Progenitor cell of endocrine pancreas (in vitro differentiated cells): ENCODE results near the gene SEMA6C. TPM values are rescaled to one million over a fixed set of nuclear protein-coding genes. Genes with fewer than 3 reads are reported as not detected.
A peak's percentile ranks its signal among the peaks of the same experiment; 100 is the strongest.

Experiments used
- DNase-seq: peaks from one replicate; pipeline ENCODE4 v3.0.0; 2021; ENCODE audit warnings: low spot score; ENCODE audit not compliant: unreplicated experiment
- H3K27ac Mint-ChIP-seq: 2 replicates; pipeline ENCODE4 v1.8.0; 2021; ENCODE audit warnings: mild to moderate bottlenecking, moderate library complexity, mixed read lengths
- H3K27me3 Mint-ChIP-seq: 2 replicates; pipeline ENCODE4 v1.8.0; 2021; ENCODE audit warnings: mixed read lengths
- H3K36me3 Mint-ChIP-seq: 2 replicates; pipeline ENCODE4 v1.8.0; 2022; ENCODE audit warnings: mixed read lengths; ENCODE audit not compliant: insufficient read depth
- H3K4me1 Mint-ChIP-seq: 2 replicates; pipeline ENCODE4 v1.8.0; 2021; ENCODE audit warnings: low read depth, mixed read lengths
- H3K4me3 Mint-ChIP-seq: 2 replicates; pipeline ENCODE4 v1.8.0; 2021; ENCODE audit warnings: low read depth, mild to moderate bottlenecking, moderate library complexity, mixed read lengths
- H3K9me3 Mint-ChIP-seq: 2 replicates; pipeline ENCODE4 v1.8.0; 2021; ENCODE audit warnings: low read depth, mixed read lengths
- CTCF ChIP-seq: fragments of 200-600 bp; sonication (generic); IDR thresholded peaks from one replicate; pipeline ENCODE4 v1.5.0; 2021; ENCODE audit warnings: antibody characterized with exemption, mild to moderate bottlenecking; ENCODE audit not compliant: unreplicated experiment
- total RNA-seq: library from RNA; stranded (reverse); gene quantifications from 2 replicates; pipeline ENCODE4 v1.2.1, GENCODE V29; 2021

The SEMA6C gene
- total RNA-seq, 1 donor from 2014 or later: 34.0 TPM

DNA sequence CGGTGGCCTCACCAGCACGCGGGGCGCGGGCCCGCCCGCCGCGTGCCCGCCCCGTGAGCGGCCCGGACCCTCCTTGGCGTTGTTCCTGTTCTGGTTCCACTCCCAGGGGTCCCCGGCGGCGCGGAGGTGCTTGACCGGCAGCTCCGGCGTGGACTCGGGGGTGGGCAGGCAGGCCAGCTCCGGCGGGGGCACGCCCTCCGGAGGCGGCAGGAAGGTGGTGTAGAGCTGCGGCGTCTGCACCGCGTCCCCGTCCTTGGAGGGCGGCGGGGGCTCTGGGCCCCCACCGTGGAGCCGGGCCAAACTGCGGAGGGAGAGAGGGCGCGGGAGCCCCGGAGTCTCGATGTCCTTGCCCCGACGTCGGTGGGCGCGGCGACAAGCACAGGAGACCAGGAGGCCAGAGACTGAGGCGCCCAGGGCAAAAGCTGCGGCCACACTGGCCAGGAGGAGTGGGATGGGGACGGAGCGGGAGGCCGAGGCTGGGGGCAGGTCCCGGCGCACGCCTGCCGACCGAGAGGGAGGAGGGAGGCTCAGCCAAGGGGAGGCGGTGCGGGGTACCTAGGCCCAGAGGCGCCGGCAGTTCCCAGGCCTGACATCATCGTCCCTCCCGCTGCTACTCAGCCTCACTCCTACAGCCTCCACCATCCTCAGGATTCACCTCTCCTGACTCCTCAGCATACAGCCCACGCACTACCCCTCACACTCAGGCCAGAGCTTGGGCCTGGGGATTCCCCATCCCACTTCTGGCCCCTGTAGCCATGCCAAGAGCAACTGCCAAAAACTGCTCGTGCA, 13.2 kb downstream of the SEMA6C start:
- Mint-ChIP-seq H3K4me3 (no peak overlapping the region), H3K27ac (no peak overlapping the region), H3K9me3 (no peaks in the 10 kb centered on the region), H3K4me1 (peaks cover 8% of the 10 kb centered on the region), H3K27me3 (peaks cover 42% of the 10 kb centered on the region), H3K36me3 (peaks cover 27% of the 10 kb centered on the region)
- no peak for TF ChIP-seq CTCF
- DNase-seq: no peak

DNA sequence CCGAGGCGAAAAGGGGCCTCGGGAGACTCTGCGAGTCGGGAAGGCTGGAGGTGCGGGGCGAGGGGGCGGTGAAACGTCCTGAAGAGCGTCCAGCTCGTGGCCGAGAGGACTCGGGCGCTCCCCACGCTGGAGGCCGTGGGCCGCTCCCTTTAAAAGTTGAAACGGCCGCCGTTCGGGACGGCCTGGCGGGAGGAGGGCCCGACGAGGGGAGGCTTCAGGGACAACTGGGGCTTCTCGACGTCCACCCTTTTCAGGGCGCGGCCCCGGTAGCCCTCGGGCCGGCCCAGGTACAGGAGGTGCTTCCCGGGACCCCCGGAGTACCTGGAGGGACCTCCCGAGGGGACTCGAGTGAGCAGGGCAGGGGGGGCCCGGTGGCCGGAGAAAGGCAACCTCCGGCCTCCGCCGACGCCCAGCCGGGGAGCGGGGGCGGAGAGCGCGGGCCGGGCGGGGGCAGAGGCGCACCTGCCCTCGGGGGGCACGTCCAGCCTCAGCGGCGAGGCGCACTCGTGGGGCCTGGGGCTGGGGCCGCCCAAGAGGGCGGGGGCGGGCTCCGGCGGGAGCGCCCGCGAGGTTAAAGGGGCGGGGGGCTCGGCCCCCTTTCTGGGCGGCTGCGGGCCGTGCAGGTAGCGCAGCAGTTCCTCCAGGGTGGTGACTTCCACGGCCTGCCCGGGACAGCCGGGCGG, 14.0 kb downstream of the SEMA6C start:
- peak overlapping the region; percentile 71 for H3K4me3 Mint-ChIP-seq
- peaks cover 8% of the 10 kb centered on the region for H3K4me1 Mint-ChIP-seq
- H3K27ac Mint-ChIP-seq: no peak overlapping the region
- H3K36me3 Mint-ChIP-seq: peaks cover 26% of the 10 kb centered on the region
- H3K27me3 Mint-ChIP-seq: peaks cover 42% of the 10 kb centered on the region
- DNase-seq: no peak
- no peak for TF ChIP-seq CTCF
- H3K9me3 Mint-ChIP-seq: no peaks in the 10 kb centered on the region

DNA sequence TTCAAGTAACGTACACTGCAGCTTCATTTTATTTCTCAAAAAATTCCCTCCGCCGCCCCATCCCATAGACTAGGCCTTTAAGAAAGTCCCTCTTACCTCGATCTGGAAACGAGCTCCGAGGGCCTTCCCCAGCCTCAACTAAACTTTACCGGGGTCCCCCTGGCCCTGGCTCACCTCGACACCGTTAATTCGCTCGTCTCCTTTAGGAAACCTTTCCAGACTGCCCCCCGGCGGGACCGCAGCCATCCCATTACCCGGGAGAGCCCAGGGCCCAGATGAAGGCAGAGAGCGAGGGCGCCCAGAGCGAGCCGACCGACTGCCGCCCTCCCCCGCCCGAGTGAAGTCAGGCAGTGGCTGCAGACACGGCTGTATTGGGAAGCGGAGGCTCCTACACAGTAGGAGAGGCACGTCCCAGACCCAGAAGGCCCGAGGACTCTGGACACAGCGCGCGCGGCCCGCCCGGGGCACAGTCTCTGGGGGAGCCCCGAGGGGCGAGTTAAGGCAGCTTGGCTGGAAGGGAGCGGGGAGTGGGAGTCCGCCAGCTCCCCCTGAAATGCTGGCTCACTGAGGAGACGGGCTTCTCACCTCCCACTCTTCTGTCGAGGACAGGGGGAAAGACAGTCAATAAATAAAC, 14.6 kb downstream of the SEMA6C start:
- Mint-ChIP-seq H3K4me3 (peak overlapping the region; percentile 71), H3K4me1 (peaks cover 8% of the 10 kb centered on the region), H3K27ac (peak overlapping the region; percentile 61), H3K27me3 (peaks cover 42% of the 10 kb centered on the region), H3K36me3 (peaks cover 24% of the 10 kb centered on the region), H3K9me3 (no peaks in the 10 kb centered on the region)
- TF ChIP-seq CTCF: no peak
- DNase-seq: peak; percentile 23

DNA sequence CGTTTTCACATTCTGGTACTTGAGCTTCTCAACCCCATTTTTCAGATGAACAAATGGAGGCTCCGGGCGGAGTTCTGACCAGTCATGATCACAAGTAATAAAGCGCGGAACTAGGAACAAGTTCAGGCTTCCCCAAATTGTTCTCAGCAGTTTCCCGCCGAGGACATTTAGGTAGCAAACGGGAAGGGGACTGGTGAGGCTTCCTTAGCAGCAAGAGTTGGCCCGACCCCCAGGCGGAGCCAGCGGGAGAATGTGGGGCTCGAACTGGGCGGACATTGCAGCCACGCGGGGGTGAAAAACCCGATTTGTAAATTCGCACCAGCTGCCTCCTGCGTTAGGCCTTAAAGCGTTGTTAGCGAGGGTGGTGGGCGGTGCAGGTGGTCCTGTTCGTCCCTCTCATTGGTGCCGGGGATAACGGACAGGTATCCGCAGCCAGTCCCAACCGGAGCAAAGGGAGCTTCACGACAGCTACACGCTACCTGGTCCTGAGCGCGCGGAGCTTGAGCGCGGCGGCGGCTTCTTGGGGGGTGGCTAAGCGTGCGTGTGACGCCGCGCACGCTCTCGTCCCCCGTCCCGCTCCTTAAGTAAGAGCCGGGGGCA, 15.3 kb downstream of the SEMA6C start:
- no peak for TF ChIP-seq CTCF
- peaks cover 40% of the 10 kb centered on the region for H3K27me3 Mint-ChIP-seq
- DNase-seq: peak; percentile 74
- peaks cover 9% of the 10 kb centered on the region for H3K4me1 Mint-ChIP-seq
- peak overlapping the region; percentile 77 for H3K27ac Mint-ChIP-seq
- no peaks in the 10 kb centered on the region for H3K9me3 Mint-ChIP-seq
- H3K36me3 Mint-ChIP-seq: peaks cover 18% of the 10 kb centered on the region
- H3K4me3 Mint-ChIP-seq: peak overlapping the region; percentile 71

- no peak overlapping the region for H3K4me3 Mint-ChIP-seq
- no peaks in the 10 kb centered on the region for H3K9me3 Mint-ChIP-seq
- H3K27me3 Mint-ChIP-seq: peaks cover 24% of the 10 kb centered on the region
- H3K4me1 Mint-ChIP-seq: peaks cover 13% of the 10 kb centered on the region
- no peak for TF ChIP-seq CTCF
- H3K27ac Mint-ChIP-seq: no peak overlapping the region
- DNase-seq: no peak
- peaks cover 1% of the 10 kb centered on the region for H3K36me3 Mint-ChIP-seq
Measured at GRCh38 chr1:151128800-151129199, 17.6 kb downstream of the SEMA6C start.
